GM19043 (cell line): ENCODE results near the gene SRPRB.

Experiments
- ATAC-seq: cut with Tn5 transposase; IDR thresholded peaks from one replicate; pipeline ENCODE4 v1.9.1; 2021; ENCODE audit warnings: low read depth; ENCODE audit not compliant: unreplicated experiment

The SRPRB gene

GRCh38 chr3:133840055-133840737, 34.6 kb downstream of the SRPRB start:
- ATAC-seq = no peak

- ATAC-seq = no peak
Observed at GRCh38 chr3:133840767-133841166, 35.2 kb downstream of the SRPRB start.

GRCh38 chr3:133841196-133841595, 35.6 kb downstream of the SRPRB start:
- ATAC-seq = no peak

GRCh38 chr3:133842158-133842557, 36.5 kb downstream of the SRPRB start:
- ATAC-seq = no peak

GRCh38 chr3:133843634-133844033, 38.0 kb downstream of the SRPRB start:
- no peak for ATAC-seq

GRCh38 chr3:133845127-133845526, 39.5 kb downstream of the SRPRB start:
- no peak for ATAC-seq

GRCh38 chr3:133849346-133849745, 43.7 kb downstream of the SRPRB start:
- ATAC-seq = no peak

- no peak for ATAC-seq
Observed at GRCh38 chr3:133850034-133850433, 44.4 kb downstream of the SRPRB start.

GRCh38 chr3:133851266-133851906, 45.8 kb downstream of the SRPRB start:
- peak; percentile 60 for ATAC-seq

GRCh38 chr3:133851931-133852330, 46.3 kb downstream of the SRPRB start:
- ATAC-seq = no peak

GRCh38 chr3:133853063-133853924, 47.7 kb downstream of the SRPRB start:
- no peak for ATAC-seq

- ATAC-seq = no peak
Observed at GRCh38 chr3:133853925-133854227, 48.3 kb downstream of the SRPRB start.

GRCh38 chr3:133854264-133855001, 48.8 kb downstream of the SRPRB start:
- ATAC-seq = no peak

- no peak for ATAC-seq
Observed at GRCh38 chr3:133855002-133855370, 49.4 kb downstream of the SRPRB start.

- no peak for ATAC-seq
Observed at GRCh38 chr3:133855772-133856171, 50.2 kb downstream of the SRPRB start.

- no peak for ATAC-seq
Observed at GRCh38 chr3:133856316-133856715, 50.7 kb downstream of the SRPRB start.

GRCh38 chr3:133857767-133858166, 52.2 kb downstream of the SRPRB start:
- ATAC-seq = no peak

- no peak for ATAC-seq
Observed at GRCh38 chr3:133859381-133860234, 54.0 kb downstream of the SRPRB start.

GRCh38 chr3:133860519-133860918, 54.9 kb downstream of the SRPRB start:
- no peak for ATAC-seq

- no peak for ATAC-seq
Observed at GRCh38 chr3:133862161-133862560, 56.5 kb downstream of the SRPRB start.
